ENCODE measurements around the gene MOSPD2.

Gene MOSPD2

DNA sequence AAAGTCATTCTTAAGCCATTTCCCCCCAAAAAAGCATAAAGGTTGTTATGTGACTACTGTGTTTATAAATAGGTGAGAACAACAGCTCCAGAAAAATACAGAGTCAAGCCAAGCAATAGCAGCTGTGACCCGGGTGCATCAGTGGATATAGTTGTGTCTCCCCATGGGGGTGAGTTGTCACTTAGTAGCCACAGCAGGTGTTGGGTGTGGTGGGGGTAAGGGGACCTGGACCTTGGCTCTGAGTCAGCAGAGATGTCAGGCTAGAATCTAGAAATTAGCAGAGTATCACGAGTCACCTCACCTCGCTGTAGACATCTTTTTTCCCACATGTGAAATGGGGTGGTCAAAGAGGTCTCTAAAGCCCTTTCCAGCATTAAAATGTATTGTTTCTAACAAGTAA, 42.4 kb downstream of the MOSPD2 start:
- no peak for DNase-seq (ENCODE audit: low read depth in 2 of 2)

DNA sequence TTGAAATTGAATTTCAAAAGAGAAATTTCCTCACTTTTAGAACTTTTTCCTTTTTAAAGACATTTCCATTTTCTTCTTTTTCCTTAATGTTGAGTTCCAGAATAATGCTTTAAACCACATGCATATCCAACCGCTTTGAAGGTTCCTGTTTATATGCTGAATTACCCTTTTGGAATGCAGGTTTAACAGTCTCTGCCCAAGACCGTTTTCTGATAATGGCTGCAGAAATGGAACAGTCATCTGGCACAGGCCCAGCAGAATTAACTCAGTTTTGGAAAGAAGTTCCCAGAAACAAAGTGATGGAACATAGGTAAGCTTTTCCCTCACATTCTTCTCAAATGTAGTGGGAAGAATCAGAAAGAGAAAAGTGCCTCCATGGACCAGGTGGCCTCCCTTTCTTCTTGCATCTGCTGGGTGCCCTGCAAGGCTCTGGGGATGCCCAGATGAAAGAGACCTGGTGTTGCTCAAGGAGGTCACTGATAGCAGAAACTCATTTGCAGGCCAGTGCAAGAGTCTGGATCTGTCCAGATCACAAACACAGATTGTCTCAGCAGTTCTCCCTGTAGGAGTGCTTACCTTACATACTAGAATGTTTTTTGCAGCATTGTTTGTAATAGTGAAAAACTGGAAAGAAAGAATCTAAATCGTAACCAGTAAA, 42.9 kb downstream of the MOSPD2 start:
- DNase-seq (ENCODE audit: low read depth in 2 of 2) = no peak

DNA sequence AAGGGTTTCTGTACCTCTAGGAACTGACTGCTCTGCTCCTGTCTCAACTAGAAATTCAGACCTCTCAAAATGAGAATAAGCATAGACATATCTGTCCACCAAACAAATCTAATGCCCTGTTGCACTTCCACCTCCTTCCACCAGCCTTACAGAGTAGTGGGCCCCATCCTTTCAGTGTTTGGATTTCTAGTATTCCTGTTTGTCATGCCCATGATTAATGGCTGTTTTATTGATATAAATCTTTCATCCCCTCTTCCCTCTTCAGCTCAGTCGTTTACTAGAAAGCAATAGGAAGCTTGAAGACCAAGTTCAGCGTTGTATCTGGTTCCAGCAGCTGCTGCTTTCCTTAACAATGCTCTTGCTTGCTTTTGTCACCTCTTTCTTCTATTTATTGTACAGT, 46.2 kb downstream of the MOSPD2 start:
- no peak for DNase-seq (ENCODE audit: low read depth in 2 of 2)

DNA sequence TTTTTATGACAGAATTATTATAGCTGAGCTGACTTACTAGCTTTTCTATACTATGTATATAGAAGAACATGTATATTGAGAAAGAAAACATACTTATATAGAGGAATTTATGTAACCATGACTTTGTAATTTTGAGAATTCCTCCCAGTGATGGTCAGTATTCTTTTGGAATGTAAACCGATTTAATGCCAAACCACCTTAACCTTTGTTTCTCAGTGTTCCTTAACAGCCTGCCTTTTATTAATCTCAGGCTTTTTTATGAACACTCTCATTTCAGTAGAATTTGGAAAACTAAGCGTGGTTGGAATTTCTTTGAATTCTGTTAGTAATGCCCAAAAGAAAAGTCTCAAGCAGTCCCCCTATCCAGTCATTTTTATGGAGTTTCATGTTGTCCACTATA, 47.0 kb downstream of the MOSPD2 start:
- DNase-seq (ENCODE audit: low read depth in 2 of 2) = no peak

DNA sequence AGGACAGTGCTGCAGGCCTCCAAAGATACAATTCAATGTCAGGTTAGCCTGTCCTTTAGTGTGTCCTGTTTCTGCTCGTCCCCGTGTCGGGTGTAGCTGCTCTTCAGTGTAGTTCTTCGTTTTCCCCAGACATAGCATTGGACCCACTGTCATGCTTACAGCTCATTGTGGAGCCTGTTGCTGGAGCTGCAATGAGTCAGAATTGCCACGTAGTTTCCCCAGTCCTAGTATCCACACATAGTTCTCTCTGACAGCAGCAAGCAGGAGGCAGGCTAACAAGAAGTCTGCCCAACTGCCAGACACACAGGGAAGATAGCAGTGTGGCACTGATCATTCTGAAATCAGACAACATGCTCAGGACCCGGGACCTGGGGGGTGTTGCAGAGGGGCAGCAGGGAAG, 49.2 kb downstream of the MOSPD2 start:
- DNase-seq (ENCODE audit: low read depth in 2 of 2) = no peak

DNA sequence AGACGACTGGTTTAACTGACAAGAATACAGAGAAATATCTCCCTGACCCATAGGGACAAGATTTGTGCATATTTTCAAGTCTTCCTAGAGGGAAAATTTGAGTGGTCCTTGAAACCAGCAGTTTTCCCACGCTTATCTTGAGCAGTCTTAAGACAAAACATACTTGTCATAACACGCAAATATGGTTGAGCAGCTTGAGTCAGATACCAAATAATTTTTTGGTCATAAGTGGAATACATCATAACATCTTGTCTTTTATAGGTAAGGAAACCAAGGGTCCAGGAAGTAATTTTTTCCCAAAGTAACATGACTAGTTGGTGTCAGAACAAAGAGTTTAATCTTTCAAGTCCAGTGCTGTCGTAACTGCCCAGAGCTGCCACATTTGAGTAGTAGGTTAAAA, 50.5 kb downstream of the MOSPD2 start:
- DNase-seq (ENCODE audit: low read depth in 2 of 2) = no peak

DNA sequence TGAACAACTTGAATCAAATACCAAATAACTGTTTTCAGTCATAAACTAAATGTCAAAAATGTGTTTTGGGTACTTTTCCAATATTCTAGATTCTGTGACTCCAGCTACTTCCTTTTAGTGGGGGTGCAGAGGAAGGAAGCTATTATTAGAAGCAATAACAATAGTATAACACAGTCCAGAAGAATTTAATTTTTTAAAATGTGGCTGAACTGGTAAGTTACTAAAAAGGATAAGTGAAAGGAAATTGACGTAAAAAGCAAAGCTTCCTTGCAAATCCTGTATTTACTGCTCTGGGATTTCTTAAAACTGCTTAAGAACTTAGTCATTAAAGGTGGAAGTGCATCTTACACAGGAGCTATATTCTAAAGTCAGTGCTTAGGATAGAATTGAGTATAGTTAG, 53.2 kb downstream of the MOSPD2 start:
- no peak for DNase-seq (ENCODE audit: low read depth in 2 of 2)

DNA sequence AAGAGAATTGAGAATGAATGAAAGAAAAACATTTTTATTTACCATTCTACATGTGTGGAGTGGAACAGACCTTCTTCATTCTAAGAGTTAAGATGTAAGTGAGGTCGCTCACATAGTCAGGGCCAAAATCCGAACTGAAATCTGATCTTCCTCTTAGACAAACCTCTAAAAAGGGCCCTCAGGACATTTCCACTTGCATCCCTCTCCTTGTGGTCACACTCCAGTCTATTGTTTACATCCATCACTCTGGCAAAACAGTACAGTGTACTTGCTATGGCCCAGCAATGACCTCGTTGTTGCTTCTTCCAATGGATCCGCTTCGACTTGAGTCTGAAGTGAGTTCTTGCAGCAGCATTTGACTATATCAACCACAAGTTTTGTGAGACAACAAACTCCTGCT, 54.2 kb downstream of the MOSPD2 start:
- no peak for DNase-seq (ENCODE audit: low read depth in 2 of 2)

DNA sequence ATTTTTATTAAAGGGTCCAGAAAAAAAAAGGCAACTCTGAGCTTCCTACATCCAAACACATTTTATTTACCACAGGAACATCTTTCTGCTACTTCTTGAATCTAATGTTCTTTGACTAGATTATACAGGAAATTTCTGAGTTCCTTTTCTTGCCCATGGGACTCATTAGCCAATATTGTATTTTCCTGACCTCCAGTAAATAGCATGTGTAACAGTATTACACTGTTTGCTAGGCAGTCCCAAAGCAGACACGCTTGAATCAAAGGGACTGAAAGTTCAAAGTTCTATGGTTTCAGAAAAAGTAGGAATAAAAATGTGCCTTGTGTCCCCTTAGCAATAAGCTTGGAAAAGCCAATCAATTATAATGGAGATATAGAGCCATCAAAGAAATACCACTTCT, 57.4 kb downstream of the MOSPD2 start:
- no peak for DNase-seq (ENCODE audit: low read depth in 2 of 2)

DNA sequence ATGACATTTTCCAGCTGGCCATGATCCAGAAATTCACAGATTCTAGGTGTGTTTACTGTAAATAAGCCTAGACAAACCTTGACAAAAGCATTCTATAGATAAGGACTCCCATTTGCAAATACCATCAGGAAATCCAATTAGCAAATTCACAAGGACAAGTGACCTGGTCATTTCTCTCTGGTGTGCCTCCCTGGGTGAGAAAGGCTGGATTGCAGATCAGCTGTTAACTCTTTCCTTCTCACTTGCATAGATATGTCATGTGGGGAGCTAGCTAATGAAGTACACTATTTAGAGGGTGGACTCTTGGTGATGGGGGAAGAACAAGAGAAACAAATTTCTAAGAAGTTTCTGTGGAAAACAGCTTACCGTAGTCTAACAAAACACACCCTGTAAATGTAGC, 58.9 kb downstream of the MOSPD2 start:
- no peak for DNase-seq (ENCODE audit: low read depth in 2 of 2)

DNA sequence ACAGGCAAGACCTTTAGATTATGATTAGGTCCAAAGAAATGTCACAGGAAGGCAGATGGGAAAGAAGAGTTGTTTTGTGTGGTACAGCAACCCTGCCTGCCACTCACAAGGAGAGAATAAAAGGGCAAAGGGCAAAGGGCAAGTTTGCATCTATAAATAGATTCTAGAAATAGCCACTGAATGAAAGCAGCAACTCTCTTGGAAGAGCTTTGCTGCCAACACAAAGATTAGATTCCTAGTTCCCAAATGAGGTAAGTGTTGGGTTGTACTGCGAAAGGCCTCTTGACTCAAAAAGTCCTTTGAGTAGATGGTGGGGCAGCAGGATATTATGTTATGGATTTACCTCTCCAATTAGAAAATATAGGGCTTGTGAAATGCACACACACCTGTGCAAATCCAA, 61.2 kb downstream of the MOSPD2 start:
- DNase-seq (ENCODE audit: low read depth in 2 of 2) = no peak

DNA sequence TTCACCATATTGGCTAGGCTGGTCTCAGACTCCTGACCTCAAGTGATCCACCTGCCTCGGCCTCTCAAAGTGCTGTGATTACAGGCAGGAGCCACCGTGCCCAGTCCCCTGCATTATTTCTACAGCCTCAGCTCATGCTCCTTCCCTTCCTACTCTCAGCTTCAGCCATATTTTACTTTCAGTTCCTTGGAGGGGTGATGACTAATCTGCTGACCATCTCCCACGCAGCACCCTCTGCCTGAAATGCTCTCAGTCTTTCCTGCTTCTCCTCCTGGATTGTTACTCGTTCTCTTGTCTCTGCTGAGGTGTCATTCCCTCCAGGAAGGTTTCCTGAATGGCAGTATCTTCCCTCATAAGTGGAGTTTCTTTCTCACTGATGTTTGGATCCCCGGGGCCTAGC, 63.3 kb downstream of the MOSPD2 start:
- no peak for DNase-seq (ENCODE audit: low read depth in 2 of 2)

DNA sequence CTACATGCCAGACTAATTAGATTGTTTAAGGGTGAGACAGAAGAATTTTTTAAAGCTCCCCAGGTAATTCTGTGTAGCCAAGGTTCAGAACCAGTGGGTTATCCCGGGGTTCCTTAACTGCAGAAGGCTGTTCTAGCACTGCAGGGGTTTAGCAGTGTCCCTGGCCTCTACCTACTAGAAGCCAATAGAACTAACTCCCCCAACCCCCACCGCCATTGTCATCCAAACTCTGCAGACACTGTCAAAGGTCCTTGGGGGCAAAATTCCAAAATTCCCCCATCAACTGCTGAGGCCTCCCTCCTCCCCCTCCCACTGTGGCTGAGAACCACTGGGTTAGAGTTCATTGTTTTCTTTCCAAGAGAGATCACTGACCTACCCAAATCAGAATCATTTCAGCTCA, 66.4 kb downstream of the MOSPD2 start:
- no peak for DNase-seq (ENCODE audit: low read depth in 2 of 2)

DNA sequence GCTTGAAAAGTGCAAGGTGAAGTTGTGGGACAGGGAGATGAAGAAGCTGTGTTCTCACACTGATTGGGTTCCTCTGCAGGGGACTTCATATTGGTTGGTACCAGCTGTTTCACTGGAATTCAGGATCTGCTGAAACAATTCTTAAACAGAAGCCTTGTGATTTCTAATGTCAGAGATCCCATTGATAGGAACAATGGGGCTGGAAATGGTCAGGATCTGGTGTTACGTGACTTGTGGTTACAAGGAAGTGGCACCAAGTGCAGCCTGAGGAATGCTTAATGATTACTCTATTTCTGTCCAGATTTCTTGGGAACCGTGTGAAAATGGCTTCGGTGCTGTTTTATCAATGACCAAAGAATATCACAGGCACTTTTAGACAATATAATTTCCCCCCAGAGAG, 68.1 kb downstream of the MOSPD2 start:
- DNase-seq (ENCODE audit: low read depth in 2 of 2) = no peak

DNA sequence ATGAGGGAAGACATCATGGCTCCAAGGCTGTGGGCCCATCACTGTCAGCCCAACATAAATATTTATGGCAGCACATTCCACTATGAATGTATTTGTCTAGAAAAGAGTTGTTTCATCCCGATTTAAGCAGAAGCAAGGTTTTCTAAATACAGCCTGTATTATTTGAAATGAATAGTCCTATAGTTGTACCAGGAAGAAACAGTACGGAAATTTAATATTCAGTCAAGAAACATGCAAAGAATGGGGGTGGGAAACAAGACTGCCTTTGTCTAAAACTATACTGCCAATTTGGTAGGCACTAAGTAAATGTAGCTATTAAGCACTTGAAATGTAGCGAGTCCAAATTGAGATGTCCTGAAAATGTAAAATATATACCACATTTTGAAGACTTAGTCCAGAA, 69.1 kb downstream of the MOSPD2 start:
- DNase-seq (ENCODE audit: low read depth in 2 of 2) = no peak

DNA sequence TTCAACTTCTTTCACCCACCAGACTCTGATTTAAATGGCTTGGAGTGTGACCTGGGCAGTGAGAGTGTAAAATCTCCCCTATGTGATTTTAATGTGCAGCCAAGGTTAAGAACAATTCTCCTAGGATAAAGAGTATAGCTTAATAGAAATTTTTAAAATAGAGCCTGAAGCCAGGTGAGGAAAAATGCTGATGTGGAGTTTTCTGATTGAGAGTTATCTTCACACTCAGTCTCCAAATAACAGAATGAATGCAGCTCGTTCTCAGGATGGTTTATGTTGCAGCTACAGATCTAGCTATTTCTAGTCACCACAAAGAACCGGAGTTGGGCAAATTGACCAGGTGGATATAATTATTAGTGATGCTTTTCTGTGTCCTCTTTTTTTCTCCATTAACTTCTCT, 70.7 kb downstream of the MOSPD2 start:
- no peak for DNase-seq (ENCODE audit: low read depth in 2 of 2)

DNA sequence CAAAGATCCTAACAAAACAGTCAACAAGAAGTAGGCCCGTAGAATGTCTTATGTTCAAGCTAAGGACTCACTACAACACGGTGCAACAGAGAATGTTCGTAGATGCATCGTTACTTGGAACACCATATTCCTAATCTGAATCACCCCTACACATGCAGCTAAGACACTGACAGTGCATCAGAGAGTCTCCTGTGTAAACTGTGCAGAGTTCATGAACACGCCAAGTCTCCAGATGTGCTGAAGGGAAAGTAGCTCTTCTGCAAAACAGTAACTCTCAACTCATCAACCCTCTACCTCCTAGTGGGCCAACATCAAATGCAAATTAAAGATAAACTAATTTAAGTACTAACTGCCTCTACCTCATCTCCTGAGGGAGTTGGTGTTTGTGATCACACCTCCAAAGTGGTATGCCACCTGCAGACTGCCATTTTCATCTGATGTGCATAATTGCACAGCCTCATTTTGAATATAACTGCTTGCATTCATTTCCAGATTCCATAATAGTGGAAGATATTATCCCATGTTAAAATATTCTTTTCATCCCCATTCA, 73.5 kb downstream of the MOSPD2 start:
- DNase-seq (ENCODE audit: low read depth in 2 of 2) = no peak

DNA sequence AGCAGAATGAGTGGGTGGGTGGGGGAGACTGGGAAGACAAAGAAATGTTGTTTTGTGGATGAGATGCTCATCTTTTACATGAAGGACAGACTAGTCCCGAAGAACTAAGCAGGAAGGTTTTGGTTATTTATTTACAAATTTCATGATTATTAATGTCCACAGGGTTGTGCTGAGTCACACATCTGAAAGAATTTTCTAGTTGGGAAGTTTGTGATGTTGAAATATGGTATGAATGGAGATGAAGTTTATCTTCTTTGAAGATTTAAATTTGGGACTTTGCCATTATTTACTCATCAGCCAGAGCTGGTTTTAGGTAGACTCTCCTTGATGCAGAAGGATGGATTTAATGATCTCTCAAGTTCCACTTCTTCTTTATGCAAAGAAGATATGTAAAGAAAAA, 75.5 kb downstream of the MOSPD2 start:
- no peak for DNase-seq (ENCODE audit: low read depth in 2 of 2)

DNA sequence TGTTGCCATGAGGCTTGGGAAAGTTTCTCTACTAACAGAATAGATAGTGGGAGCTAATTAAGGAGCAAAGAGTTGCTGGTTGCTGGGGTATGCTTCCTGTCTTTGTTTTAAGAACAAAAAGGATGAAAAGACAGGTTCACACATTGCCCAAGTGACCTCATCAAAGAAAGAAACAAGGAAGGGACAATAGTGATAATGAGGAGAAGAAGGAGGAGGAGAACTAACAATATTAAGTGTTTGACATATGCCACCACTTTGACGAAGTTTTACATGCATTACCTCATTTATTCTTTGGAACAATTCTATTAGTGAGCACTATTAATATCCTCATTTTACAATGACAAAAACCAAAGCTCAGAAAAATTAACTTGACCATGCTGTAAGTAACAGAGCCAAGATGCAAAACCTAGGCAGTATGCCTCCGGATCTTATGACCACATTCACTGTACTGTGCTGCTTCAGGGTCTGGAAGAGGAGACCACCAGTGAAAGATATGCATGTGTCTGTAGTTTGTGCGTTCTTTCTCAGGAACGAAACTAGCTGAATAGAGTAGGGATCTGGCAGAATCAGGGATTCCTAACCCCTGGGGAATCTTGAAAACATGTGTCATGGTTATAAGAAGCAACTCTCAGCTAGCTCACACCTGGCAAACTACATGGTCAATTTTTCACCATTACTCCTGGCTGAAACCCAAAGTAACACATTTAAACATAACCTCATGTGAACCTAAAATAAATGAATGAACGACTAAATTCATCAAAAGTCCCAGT, 83.8 kb downstream of the MOSPD2 start:
- no peak for DNase-seq (ENCODE audit: low read depth in 2 of 2)

DNA sequence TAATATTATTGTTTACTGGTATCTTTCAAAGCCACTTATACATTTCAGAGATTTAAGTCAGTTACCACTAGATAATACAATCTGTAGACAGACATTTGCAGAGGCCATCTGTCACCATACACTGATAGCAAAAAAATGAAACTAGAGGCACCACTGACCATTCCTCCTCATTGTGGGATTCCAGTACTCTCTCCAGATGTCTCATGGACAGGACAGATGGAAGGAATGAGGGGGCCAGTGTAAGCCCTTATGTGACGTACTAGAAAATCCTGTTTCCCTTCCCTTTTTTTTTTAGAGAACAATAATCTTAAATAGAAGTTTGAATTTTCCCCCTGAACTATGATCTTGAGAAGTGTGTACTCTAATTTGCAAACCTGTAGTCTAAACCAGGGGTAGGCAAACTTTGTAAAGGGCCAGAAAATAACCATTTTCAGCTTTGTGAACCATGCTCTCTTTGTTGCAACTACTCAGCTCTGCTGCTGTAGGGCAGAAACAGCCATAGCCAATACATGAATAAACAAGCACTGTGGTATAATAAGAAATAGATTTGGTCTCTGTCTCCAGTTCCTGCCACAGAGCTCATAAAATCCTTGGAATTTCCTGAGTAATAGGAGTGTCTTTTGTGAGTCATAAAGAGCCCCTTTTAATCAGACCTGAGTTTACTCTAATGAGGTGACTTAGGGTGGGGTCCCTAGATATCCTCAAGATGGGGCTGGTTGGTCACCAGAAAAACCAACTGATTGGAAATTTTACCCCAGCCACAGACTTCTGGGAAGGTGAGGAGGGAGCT, 90.4 kb downstream of the MOSPD2 start:
- DNase-seq (ENCODE audit: low read depth in 2 of 2) = no peak

DNA sequence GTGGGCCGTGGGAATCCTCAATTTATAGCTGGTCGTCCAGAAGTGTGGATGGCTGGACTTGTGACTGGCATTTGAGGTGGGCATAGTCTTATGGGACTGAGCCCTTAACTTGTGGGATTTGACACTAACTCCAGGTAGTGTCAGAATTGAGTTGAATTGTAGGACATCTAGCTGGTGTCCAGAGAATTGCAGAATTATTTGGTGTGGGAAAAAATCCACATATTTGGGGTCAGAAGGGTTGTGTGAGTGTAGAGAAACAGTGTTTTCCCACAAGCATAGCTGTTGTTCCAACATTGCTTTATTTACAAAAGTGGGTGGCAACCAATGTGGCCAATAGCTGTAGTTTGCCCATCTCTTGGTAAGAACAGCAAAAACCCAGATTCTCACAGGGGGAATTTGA, 91.3 kb downstream of the MOSPD2 start:
- no peak for DNase-seq (ENCODE audit: low read depth in 2 of 2)

All from stimulated activated CD8-positive, alpha-beta memory T cell treated with anti-CD3 and anti-CD28 coated beads, Interleukin-15, amount 100 ng/mL, for 4 hours (primary cell).